Stimulated activated naive CD8-positive, alpha-beta T cell treated with anti-CD3 and anti-CD28 coated beads, Interleukin-15, Interleukin-2, amounts not matched to agents 100 ng/mL and 50 ng/mL, for 24 hours (primary cell): Measurements from ENCODE around the gene TESK1.
"Not testable (repeated sequence)": the region's sequence is repeated elsewhere in the genome, so short reads cannot be mapped to it uniquely, and the experiment has no call there.

ENCODE experiments used
- H3K27ac Mint-ChIP-seq: one replicate; pipeline ENCODE4 v1.8.0; 2021; ENCODE audit warnings: mild to moderate bottlenecking, mixed read lengths
- H3K27me3 Mint-ChIP-seq: one replicate; pipeline ENCODE4 v1.8.0; 2021; ENCODE audit warnings: mixed read lengths
- H3K36me3 Mint-ChIP-seq: one replicate; pipeline ENCODE4 v1.8.0; 2021; ENCODE audit warnings: low read depth, mixed read lengths
- H3K4me1 Mint-ChIP-seq: one replicate; pipeline ENCODE4 v1.8.0; 2021; ENCODE audit warnings: low read depth, mixed read lengths
- H3K4me3 Mint-ChIP-seq: one replicate; pipeline ENCODE4 v1.8.0; 2021; ENCODE audit warnings: mild to moderate bottlenecking, mixed read lengths
- H3K9me3 Mint-ChIP-seq: one replicate; pipeline ENCODE4 v1.8.0; 2021; ENCODE audit warnings: mixed read lengths

The TESK1 gene

DNA sequence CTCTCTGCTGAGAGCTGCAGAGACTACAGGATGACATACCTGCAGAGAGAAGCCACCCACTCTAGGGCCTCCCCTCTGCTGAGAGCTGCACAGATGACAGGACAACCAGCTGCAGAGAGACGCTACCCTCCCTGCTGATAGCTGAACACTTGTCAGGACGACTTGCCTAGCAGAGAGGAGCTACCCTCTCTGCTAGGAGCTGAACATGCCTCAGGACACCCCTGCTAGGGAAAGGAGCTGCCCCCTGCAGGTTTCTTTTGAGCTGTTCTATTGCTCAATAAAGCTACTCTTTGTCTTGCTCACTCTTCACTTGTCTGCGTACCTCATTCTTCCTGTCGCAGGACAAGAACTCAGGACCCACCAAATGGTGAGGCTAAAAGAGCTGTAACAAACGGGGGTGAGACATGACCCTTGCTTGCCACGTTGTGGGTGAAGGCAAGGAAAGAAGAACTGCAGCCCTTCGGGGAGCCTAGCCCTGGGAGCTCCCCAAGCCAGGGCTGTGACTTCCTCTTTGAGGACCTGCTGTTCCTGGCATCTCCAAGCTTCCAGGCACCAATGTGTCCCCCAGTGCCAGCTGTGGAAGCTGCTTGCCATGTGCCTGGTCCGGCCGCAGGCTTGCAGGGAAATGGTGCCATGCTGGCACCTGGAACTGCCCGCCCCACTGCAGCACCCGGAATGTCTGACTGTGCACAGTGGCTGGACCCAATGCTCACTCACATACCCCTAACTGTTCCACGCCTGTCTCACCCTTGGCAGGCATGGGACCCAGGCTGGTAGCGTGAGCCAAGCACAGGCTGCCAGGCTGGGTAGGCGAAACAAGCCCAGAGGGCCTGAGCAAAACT lies 5.1 kb upstream of the TESK1 start:
- Mint-ChIP-seq H3K9me3 (no peaks in the 10 kb centered on the region), H3K36me3 (peaks cover 3% of the 10 kb centered on the region), H3K27ac (no peak overlapping the region), H3K4me3 (no peak overlapping the region), H3K4me1 (peaks cover 24% of the 10 kb centered on the region), H3K27me3 (no peaks in the 10 kb centered on the region)

DNA sequence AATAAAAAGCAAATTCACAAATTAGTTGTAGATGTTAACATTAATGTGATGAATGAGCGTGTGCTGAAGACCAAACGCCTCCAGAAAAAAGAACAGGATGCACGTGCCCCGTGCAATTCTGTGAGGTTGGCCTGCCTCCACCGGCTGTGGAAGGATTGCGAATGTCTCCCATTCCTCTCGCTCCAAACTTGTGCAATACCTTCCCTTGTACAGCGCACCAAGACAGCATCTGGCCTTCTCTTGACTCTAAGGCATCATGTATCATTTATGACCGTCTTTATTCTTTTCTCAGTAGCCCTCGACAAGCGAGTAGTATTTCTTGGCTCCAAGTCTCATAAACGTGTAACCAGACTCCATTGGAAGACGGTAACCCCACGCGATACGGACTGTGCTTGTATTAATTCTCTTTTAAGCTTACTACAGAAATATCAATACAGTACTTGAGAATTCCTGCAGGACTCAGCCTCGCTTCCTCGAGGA lies 1.5 kb upstream of the TESK1 start:
- Mint-ChIP-seq H3K27ac (peak overlapping the region; percentile 99), H3K36me3 (peaks cover 17% of the 10 kb centered on the region), H3K4me3 (peak overlapping the region; percentile 93), H3K4me1 (peaks cover 35% of the 10 kb centered on the region), H3K9me3 (no peaks in the 10 kb centered on the region), H3K27me3 (no peaks in the 10 kb centered on the region)

DNA sequence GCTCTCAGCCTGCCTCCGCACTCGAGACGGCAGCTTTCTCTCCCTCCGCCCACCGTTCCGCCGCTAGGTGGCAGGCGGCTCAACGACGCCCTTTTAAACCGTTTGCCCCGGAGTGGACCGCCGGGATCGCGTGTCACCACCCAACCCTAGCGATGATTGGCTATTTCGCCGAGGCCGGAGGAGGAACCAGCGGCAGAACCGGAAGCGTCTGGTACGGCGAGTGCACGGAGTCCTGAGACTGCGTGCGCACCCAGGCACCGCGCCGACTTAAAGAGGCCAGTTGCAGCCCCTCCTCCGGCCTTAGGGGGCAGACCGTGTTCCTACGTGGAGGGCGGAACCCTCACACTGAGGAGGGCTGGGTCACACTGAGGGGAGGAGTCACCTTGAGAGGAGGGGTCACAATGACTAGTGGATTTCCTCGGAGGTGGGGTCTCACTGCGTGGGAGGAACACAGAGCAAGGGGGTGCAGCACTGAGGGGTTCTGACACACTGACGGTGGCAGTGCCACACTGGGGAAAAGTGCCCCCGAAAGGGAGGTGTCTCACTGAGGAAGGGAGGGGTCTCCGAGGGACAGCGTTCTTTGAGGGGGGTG lies 980 bp upstream of the TESK1 start:
- Mint-ChIP-seq H3K4me1 (peaks cover 35% of the 10 kb centered on the region), H3K9me3 (no peaks in the 10 kb centered on the region), H3K36me3 (peaks cover 22% of the 10 kb centered on the region), H3K27me3 (no peaks in the 10 kb centered on the region), H3K27ac (peak overlapping the region; percentile 99), H3K4me3 (peak overlapping the region; percentile 93)

DNA sequence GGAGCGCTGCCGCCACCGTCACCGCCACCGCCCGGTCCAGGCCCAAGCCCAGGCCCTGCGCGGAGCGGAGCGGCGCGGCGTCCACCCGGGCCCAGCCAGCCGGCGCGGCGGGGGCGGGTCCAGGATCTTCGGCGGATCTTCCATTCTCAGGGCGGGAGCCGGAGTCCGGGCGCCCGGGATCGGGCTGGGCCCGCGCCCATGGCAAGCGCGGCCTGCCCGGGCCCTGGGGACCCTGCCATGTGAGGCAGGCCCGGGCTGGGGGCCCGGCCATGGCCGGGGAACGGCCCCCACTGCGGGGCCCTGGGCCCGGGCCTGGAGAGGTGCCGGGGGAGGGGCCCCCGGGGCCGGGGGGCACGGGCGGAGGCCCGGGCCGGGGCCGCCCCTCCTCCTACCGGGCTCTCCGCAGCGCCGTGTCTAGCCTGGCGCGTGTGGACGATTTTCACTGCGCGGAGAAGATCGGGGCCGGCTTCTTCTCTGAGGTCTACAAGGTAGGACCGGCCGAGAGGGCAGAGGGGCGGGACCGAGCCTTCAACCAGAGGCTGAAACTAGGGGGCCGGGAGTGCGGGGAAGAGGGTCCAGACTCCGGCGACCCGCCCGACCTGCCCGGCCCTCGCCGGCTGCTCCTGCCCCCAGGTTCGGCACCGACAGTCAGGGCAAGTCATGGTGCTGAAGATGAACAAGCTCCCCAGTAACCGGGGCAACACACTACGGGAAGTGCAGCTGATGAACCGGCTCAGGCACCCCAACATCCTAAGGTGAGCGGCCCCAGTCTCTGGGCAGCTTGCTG lies 482 bp downstream of the TESK1 start:
- H3K36me3 Mint-ChIP-seq = peaks cover 22% of the 10 kb centered on the region
- H3K4me3 Mint-ChIP-seq = peak overlapping the region; percentile 84
- peak overlapping the region; percentile 45 for H3K27ac Mint-ChIP-seq
- peaks cover 35% of the 10 kb centered on the region for H3K4me1 Mint-ChIP-seq
- no peaks in the 10 kb centered on the region for H3K9me3 Mint-ChIP-seq
- H3K27me3 Mint-ChIP-seq = no peaks in the 10 kb centered on the region

DNA sequence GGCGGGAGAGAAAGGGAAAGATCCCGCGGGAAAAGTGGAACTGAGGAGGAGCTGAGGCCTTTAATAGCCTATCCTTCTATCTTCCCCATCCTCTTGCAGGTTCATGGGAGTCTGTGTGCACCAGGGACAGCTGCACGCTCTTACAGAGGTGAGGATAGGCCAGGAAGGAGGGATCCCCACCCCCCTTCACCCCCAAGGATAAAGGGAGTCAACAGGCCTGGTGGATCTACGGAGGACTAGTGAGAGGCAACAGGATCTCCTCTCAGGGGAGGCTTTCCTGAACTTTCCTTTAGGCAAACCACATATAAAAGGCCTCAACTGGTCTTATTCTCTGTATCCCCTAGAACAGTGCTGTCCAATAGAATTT lies 1.1 kb downstream of the TESK1 start:
- Mint-ChIP-seq H3K36me3 (peaks cover 22% of the 10 kb centered on the region), H3K27me3 (no peaks in the 10 kb centered on the region), H3K4me1 (peaks cover 35% of the 10 kb centered on the region), H3K9me3 (no peaks in the 10 kb centered on the region), H3K27ac (peak overlapping the region; percentile 45), H3K4me3 (peak overlapping the region; percentile 84)

DNA sequence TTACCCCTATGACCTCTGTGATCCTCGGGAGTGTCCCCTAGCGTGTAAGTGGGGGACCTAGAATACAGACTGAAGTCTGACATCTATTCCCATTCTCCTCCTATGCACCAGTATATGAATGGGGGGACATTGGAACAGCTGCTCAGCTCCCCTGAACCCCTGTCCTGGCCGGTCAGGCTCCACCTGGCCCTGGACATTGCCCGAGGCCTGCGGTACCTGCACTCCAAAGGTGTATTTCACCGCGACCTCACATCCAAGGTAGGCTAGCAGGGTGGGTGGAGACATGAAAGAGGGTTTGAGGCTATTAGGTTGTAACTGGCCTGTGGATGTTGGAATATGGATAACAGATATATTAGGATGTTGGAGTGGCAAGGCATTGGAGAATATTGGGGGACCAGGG lies 1.7 kb downstream of the TESK1 start:
- Mint-ChIP-seq H3K4me3 (peak overlapping the region; percentile 55), H3K4me1 (peaks cover 41% of the 10 kb centered on the region), H3K9me3 (no peaks in the 10 kb centered on the region), H3K27ac (no peak overlapping the region), H3K27me3 (no peaks in the 10 kb centered on the region), H3K36me3 (peaks cover 22% of the 10 kb centered on the region)

DNA sequence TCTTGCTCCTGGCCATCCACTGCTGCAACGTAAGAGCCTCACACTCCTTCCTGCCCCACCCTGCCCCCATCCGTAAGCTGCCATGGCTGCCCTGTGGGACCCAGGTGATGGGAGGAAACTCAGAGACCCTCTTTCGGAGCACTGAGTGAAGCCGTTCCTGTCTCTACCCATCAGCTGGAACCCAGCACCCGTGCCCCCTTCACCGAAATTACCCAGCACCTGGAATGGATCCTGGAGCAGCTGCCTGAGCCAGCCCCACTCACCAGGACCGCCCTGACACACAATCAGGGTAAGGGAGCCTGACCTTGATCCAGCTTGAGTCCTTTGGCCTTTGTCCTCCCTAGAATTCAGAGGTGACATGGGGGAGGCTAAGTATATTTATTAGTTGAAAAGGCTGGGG lies 3.2 kb downstream of the TESK1 start:
- Mint-ChIP-seq H3K27ac (no peak overlapping the region), H3K4me1 (peaks cover 33% of the 10 kb centered on the region), H3K4me3 (no peak overlapping the region)

DNA sequence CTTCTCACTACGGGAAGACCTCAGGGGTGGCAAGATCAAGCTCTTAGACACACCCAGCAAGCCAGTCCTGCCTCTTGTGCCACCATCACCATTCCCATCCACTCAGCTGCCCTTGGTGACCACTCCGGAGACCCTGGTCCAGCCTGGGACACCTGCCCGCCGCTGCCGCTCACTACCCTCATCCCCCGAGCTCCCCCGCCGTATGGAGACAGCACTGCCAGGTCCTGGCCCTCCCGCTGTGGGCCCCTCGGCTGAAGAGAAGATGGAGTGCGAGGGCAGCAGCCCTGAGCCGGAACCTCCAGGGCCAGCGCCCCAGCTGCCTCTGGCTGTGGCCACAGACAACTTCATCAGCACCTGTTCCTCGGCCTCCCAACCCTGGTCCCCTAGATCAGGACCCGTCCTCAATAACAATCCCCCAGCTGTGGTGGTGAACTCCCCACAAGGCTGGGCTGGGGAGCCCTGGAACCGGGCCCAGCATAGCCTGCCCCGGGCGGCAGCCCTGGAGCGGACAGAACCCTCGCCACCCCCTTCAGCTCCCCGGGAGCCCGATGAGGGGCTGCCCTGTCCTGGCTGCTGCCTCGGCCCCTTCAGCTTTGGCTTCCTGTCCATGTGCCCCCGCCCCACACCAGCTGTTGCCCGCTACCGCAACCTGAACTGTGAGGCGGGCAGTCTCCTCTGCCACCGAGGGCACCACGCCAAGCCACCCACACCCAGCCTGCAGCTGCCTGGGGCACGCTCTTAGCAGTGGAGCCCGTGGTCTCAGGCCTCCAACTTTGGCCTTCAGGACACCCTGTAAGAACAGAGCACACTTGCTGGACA lies 4.1 kb downstream of the TESK1 start:
- no peak overlapping the region for H3K4me3 Mint-ChIP-seq
- H3K27me3 Mint-ChIP-seq = no peaks in the 10 kb centered on the region
- H3K27ac Mint-ChIP-seq = no peak overlapping the region
- H3K9me3 Mint-ChIP-seq = no peaks in the 10 kb centered on the region
- H3K36me3 Mint-ChIP-seq = peaks cover 22% of the 10 kb centered on the region
- H3K4me1 Mint-ChIP-seq = peaks cover 23% of the 10 kb centered on the region

More for the DNA sequence above, 3.2 kb downstream of the TESK1 start:
- Mint-ChIP-seq H3K9me3 (no peaks in the 10 kb centered on the region), H3K27me3 (no peaks in the 10 kb centered on the region), H3K36me3 (peaks cover 22% of the 10 kb centered on the region)

DNA sequence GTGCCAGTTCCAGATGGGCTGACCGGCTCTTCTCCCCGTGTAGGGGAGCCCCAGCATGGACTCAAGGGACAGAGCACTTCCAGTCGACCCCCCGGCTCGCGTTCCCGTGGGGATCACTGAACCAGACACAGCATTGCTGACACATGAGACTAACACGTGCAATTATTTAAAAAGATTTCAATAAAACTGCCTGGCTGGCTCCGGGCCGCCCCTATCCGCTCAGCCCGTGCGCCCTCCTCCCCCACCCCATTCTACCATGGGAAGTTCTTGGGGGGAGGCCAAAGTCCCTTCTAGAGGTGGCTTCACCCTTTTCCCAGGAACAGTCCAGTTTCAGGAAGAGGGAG lies 4.7 kb downstream of the TESK1 start:
- H3K27ac Mint-ChIP-seq = no peak overlapping the region
- H3K9me3 Mint-ChIP-seq = no peaks in the 10 kb centered on the region
- H3K36me3 Mint-ChIP-seq = peaks cover 22% of the 10 kb centered on the region
- H3K4me3 Mint-ChIP-seq = no peak overlapping the region
- peaks cover 20% of the 10 kb centered on the region for H3K4me1 Mint-ChIP-seq
- no peaks in the 10 kb centered on the region for H3K27me3 Mint-ChIP-seq

DNA sequence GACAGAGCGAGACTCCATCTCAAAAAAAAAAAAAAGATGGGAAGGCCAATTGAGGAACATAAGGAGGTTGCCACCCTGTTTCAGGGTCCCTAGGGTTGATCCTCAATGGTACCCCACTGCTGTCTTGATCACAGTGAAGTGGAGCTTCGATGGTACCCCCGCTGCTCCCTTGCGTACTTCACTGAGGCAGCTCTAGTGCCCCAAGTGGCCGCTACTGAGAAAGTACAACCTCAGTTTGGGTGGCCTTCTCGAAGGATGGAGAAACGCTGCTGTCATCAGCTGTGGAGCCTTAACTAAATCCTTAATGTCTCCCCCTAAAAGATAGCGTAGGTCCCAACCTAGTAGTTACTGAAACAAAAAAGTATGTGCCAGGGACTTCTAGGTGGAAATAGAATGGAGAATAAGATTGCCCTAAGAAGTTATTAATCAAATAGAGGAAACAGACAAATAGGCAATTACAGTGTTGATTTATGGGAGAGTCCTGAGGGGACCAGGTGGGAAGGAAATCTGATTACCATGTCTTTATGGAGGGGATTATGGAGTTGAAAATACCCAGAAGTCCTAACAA lies 6.3 kb downstream of the TESK1 start:
- H3K4me1 Mint-ChIP-seq = peaks cover 24% of the 10 kb centered on the region
- H3K9me3 Mint-ChIP-seq = no peaks in the 10 kb centered on the region
- H3K27me3 Mint-ChIP-seq = no peaks in the 10 kb centered on the region
- H3K4me3 Mint-ChIP-seq = no peak overlapping the region
- peak overlapping the region; percentile 43 for H3K27ac Mint-ChIP-seq
- H3K36me3 Mint-ChIP-seq = peaks cover 22% of the 10 kb centered on the region

DNA sequence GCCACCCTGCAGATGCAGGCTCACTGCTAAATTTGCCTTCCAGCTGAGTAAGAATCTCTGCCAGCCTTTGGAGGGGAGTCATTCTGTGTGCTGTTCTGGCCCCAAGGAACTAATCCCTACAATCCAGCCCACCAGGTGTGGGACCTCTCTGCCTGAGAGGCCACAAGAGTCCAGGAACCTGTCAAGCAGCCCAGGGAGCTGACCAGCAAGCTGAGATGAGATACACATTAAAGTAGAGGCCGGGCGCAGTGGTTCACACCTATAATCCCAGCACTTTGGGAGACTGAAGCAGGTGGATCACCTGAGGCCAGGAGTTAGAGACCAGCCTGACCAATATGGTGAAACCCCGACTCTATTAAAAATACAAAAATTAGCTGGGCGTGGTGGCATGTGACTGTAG lies 7.0 kb downstream of the TESK1 start:
- not testable (repeated sequence) for H3K27me3 Mint-ChIP-seq

DNA sequence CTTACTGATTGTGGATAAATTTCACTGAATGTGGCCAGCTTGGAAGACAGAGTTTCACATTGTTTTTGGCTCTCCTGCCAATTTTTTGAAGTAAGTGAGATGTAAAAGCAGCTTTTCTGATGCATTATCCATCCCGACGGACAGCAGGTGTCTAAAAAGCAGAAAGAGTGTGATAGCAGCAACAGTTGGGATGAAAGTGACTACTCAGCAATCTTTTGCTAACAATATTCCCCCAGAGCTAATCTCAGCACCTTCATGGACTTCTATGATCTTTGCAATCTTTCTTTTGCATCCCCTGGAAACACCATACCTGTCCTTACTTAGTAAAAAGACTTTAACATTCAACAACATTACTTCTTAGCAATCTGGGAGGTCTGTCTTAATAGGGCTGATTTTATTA lies 7.8 kb downstream of the TESK1 start:
- H3K4me1 Mint-ChIP-seq = peaks cover 30% of the 10 kb centered on the region
- no peaks in the 10 kb centered on the region for H3K27me3 Mint-ChIP-seq
- no peak overlapping the region for H3K27ac Mint-ChIP-seq
- no peak overlapping the region for H3K4me3 Mint-ChIP-seq
- no peaks in the 10 kb centered on the region for H3K9me3 Mint-ChIP-seq
- H3K36me3 Mint-ChIP-seq = peaks cover 12% of the 10 kb centered on the region

More for the DNA sequence above, 7.0 kb downstream of the TESK1 start:
- not testable (repeated sequence) for H3K27ac Mint-ChIP-seq, H3K9me3 Mint-ChIP-seq, H3K4me3 Mint-ChIP-seq
- Mint-ChIP-seq H3K36me3 (peaks cover 18% of the 10 kb centered on the region), H3K4me1 (peaks cover 24% of the 10 kb centered on the region)

DNA sequence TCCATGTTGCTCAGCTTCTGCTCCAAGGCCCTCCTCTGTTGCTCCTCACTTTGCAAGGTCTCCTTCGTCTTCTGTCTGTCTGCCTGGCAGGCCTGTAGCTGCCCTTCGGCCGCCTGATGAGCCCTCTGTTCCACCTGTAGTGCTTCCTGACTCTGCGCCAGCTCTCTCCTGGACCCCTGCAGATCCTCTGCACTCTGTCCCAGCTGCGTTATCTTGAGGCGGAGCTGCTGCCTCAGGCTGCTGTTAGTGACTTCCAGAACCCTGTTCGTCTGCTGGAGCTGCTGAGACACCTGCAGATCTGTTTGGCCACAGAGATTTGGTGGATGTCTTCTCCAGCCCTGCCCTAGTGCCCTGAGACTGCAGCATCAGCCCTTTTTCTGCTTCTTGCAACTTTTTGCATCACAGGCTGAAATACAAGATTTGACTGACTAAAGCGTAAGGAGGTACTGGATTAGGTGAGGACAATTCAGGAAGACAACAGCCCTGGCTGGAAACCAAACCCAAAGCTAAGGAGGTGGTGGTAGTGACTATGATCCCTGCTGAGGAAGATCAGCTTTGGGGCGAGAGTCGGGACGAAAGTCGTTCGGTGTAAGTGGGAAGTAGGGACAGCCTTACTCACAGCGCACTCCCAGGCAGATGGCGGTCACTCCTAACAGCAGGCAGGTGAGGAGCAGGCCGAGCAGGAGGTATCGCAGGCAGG lies 11.1 kb downstream of the TESK1 start:
- Mint-ChIP-seq H3K9me3 (no peaks in the 10 kb centered on the region), H3K27ac (peak overlapping the region; percentile 95), H3K4me1 (peaks cover 63% of the 10 kb centered on the region), H3K36me3 (no peaks in the 10 kb centered on the region), H3K4me3 (peak overlapping the region; percentile 84), H3K27me3 (no peaks in the 10 kb centered on the region)
